ENCODE data around the gene CAT. TPM values are rescaled to one million over a fixed set of nuclear protein-coding genes. Genes with fewer than 3 reads are reported as not detected.

CAT gene
- total and polyA plus RNA-seq, 2 donors (not counting 1 experiment from before 2014, with no cell fraction given) = 93.8 to 113 TPM

DNA sequence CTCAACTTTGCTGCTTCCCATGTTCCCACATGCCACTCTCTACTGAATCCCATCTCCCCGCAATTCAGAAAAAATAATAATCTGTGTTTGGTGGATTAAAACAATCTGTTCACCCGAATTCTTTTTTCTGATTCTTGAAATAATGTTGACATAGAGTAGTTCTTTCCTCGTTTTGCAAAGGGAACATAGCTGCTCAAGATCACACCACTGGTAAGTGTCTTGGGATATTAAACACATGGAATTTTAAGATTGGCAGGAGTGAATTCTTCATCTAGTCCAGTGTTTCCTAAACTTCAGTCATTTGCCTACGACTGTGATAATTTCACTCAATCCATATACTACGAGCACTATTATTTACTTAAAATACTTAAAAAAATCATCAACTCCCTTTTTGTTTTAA is 68.9 kb downstream of the CAT start:
- Histone ChIP-seq H3K9ac (ENCODE audit: insufficient read depth, low read length) (no peak overlapping the region), H3K9me3 (ENCODE audit: control insufficient read depth, insufficient read depth, low read depth, low read length) (no peaks in the 10 kb centered on the region)

DNA sequence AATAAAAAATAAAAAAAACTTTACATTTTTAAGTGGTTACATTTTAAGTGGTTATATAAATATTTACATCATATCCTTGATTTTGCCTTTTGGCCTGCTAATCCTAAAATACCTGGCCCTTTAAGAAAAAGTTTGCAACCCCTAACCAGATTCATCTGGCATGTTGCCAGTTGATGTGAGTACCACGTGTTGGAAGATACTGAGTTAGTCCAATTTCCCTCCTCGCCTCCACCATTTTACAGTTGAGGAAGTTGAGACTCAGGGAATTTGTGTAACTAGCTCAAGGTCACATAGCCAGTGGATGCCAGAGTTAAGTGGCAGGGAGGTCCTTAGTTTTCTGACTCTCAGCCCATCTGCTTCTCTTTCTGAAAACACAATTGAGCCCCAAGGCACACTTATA is 69.8 kb downstream of the CAT start:
- no peaks in the 10 kb centered on the region for H3K4me1 ChIP-seq (ENCODE audit: control insufficient read depth, extremely low read depth, insufficient read depth, low read length)
- no peak overlapping the region for H3K4me2 ChIP-seq (ENCODE audit: extremely low read depth, insufficient read depth, low read length)
- no peaks in the 10 kb centered on the region for H4K20me1 ChIP-seq (ENCODE audit: control insufficient read depth, extremely low read depth, insufficient read depth, low read length)
- H3K27me3 ChIP-seq (ENCODE audit: control insufficient read depth, insufficient read depth, low read length) = no peaks in the 10 kb centered on the region
- TF ChIP-seq, protein P1, sequence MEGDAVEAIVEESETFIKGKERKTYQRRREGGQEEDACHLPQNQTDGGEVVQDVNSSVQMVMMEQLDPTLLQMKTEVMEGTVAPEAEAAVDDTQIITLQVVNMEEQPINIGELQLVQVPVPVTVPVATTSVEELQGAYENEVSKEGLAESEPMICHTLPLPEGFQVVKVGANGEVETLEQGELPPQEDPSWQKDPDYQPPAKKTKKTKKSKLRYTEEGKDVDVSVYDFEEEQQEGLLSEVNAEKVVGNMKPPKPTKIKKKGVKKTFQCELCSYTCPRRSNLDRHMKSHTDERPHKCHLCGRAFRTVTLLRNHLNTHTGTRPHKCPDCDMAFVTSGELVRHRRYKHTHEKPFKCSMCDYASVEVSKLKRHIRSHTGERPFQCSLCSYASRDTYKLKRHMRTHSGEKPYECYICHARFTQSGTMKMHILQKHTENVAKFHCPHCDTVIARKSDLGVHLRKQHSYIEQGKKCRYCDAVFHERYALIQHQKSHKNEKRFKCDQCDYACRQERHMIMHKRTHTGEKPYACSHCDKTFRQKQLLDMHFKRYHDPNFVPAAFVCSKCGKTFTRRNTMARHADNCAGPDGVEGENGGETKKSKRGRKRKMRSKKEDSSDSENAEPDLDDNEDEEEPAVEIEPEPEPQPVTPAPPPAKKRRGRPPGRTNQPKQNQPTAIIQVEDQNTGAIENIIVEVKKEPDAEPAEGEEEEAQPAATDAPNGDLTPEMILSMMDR (conservative IDR thresholded peaks at IDR 0.05 in 1 of 2, IDR thresholded peaks at IDR 0.05 in 1 of 2; ENCODE audit: low read depth in 1 of 2, low read length in 2 of 2) = no peak
- no peak for TF ChIP-seq EZH2 (IDR thresholded peaks at IDR 0.05; ENCODE audit: low read length, missing control alignments)
- no peaks in the 10 kb centered on the region for H3K36me3 ChIP-seq (ENCODE audit: control insufficient read depth, insufficient read depth, low read length)
- no peak overlapping the region for H3K4me3 ChIP-seq (replicated peaks in 1 of 4; ENCODE audit: control extremely low read depth in 1 of 4, insufficient read depth in 1 of 4, low read depth in 3 of 4, low read length in 4 of 4)
- H3K27ac ChIP-seq (ENCODE audit: insufficient read depth, low read length) = no peak overlapping the region
- H3K9me3 ChIP-seq (ENCODE audit: control insufficient read depth, insufficient read depth, low read depth, low read length) = no peaks in the 10 kb centered on the region
- DNase-seq (ENCODE audit: low read depth in 2 of 2) = peak in 1 of 2 donors; percentile 16
- H3K9ac ChIP-seq (ENCODE audit: insufficient read depth, low read length) = no peak overlapping the region
- no peaks in the 10 kb centered on the region for H3K79me2 ChIP-seq (ENCODE audit: control insufficient read depth, insufficient read depth, low read length)
- no peak overlapping the region for H2AFZ ChIP-seq (ENCODE audit: low read length)

More for the DNA sequence above, 68.9 kb downstream of the CAT start:
- TF ChIP-seq EZH2 (IDR thresholded peaks at IDR 0.05; ENCODE audit: low read length, missing control alignments) = no peak
- TF ChIP-seq, protein P1 (conservative IDR thresholded peaks at IDR 0.05 in 1 of 2, IDR thresholded peaks at IDR 0.05 in 1 of 2; ENCODE audit: low read depth in 1 of 2, low read length in 2 of 2) = no peak
- Histone ChIP-seq H3K27ac (ENCODE audit: insufficient read depth, low read length) (no peak overlapping the region), H3K4me2 (ENCODE audit: extremely low read depth, insufficient read depth, low read length) (no peak overlapping the region), H3K4me1 (ENCODE audit: control insufficient read depth, extremely low read depth, insufficient read depth, low read length) (no peaks in the 10 kb centered on the region), H2AFZ (ENCODE audit: low read length) (no peak overlapping the region), H3K27me3 (ENCODE audit: control insufficient read depth, insufficient read depth, low read length) (no peaks in the 10 kb centered on the region), H3K79me2 (ENCODE audit: control insufficient read depth, insufficient read depth, low read length) (no peaks in the 10 kb centered on the region), H3K4me3 (replicated peaks in 1 of 4; ENCODE audit: control extremely low read depth in 1 of 4, insufficient read depth in 1 of 4, low read depth in 3 of 4, low read length in 4 of 4) (no peak overlapping the region), H3K36me3 (ENCODE audit: control insufficient read depth, insufficient read depth, low read length) (no peaks in the 10 kb centered on the region), H4K20me1 (ENCODE audit: control insufficient read depth, extremely low read depth, insufficient read depth, low read length) (no peaks in the 10 kb centered on the region)
- DNase-seq (ENCODE audit: low read depth in 2 of 2) = no peak

DNA sequence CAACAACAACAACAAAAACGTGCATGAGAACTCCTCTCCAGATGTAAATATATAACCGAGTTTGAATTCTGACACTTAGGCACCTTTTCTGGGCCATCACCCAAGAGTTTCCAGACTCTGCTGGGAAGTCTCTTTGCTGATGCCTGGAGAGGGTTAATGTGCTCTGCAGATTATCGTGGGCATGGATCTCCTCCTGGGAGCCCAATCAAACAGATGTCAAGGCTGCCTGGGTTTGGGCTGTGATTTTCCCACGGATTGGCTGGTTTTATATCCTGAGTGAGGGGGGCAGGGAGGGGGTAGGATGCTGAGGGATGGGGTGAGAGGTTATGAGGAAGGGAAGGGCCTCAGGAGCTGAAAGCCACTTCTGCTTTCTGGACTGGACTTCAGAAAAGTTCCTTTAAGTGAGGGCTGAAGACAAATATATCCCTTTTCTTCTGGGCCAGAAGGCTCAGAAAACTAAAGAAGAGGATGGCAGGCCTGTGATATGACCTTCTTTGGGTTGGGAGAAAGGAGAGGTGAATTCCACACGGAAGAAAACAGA is 70.7 kb downstream of the CAT start:
- H3K4me1 ChIP-seq (ENCODE audit: control insufficient read depth, extremely low read depth, insufficient read depth, low read length) = no peaks in the 10 kb centered on the region
- no peak overlapping the region for H3K4me2 ChIP-seq (ENCODE audit: extremely low read depth, insufficient read depth, low read length)
- H4K20me1 ChIP-seq (ENCODE audit: control insufficient read depth, extremely low read depth, insufficient read depth, low read length) = no peaks in the 10 kb centered on the region
- no peak overlapping the region for H3K27ac ChIP-seq (ENCODE audit: insufficient read depth, low read length)
- H3K4me3 ChIP-seq (replicated peaks in 1 of 4; ENCODE audit: control extremely low read depth in 1 of 4, insufficient read depth in 1 of 4, low read depth in 3 of 4, low read length in 4 of 4) = no peak overlapping the region
- H3K9me3 ChIP-seq (ENCODE audit: control insufficient read depth, insufficient read depth, low read depth, low read length) = no peaks in the 10 kb centered on the region
- H3K27me3 ChIP-seq (ENCODE audit: control insufficient read depth, insufficient read depth, low read length) = no peaks in the 10 kb centered on the region
- no peak overlapping the region for H2AFZ ChIP-seq (ENCODE audit: low read length)
- H3K36me3 ChIP-seq (ENCODE audit: control insufficient read depth, insufficient read depth, low read length) = no peaks in the 10 kb centered on the region
- no peak overlapping the region for H3K9ac ChIP-seq (ENCODE audit: insufficient read depth, low read length)
- no peak for TF ChIP-seq EZH2 (IDR thresholded peaks at IDR 0.05; ENCODE audit: low read length, missing control alignments)
- TF ChIP-seq, protein P1 (conservative IDR thresholded peaks at IDR 0.05 in 1 of 2, IDR thresholded peaks at IDR 0.05 in 1 of 2; ENCODE audit: low read depth in 1 of 2, low read length in 2 of 2) = no peak
- H3K79me2 ChIP-seq (ENCODE audit: control insufficient read depth, insufficient read depth, low read length) = no peaks in the 10 kb centered on the region
- DNase-seq (ENCODE audit: low read depth in 2 of 2) = no peak

Measured in fibroblast of lung (primary cell).